ENCODE results near the gene AGAP2.

The AGAP2 gene

DNA sequence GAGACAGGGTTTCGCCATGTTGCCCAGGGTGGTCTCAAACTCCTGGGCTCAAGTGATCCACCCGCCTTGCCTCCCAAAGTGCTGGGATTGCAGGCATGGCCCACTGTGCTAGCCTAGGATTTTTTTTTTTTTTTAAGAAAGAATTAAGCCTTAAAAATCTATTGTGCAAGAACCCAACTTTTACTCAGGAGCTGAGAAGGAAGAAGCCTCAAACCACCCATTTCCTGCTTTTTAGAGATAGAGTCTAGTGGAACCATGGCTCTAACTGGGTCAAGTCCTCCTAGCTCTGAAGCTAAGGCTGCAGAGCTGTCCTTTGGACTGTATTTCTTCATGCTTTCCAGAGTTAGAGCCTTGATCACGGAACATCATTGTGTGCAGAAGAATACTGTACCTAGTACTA lies 42.7 kb upstream of the AGAP2 start:
- in situ Hi-C loops (cut with MboI; ENCODE audit: low sequenced_read_pairs, unreplicated experiment), result no loop called here
- TF ChIP-seq, protein P1, sequence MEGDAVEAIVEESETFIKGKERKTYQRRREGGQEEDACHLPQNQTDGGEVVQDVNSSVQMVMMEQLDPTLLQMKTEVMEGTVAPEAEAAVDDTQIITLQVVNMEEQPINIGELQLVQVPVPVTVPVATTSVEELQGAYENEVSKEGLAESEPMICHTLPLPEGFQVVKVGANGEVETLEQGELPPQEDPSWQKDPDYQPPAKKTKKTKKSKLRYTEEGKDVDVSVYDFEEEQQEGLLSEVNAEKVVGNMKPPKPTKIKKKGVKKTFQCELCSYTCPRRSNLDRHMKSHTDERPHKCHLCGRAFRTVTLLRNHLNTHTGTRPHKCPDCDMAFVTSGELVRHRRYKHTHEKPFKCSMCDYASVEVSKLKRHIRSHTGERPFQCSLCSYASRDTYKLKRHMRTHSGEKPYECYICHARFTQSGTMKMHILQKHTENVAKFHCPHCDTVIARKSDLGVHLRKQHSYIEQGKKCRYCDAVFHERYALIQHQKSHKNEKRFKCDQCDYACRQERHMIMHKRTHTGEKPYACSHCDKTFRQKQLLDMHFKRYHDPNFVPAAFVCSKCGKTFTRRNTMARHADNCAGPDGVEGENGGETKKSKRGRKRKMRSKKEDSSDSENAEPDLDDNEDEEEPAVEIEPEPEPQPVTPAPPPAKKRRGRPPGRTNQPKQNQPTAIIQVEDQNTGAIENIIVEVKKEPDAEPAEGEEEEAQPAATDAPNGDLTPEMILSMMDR (IDR thresholded peaks at IDR 0.05; ENCODE audit: borderline replicate concordance, control extremely low read depth, extremely low read depth, insufficient read depth, missing control alignments), result no peak
- DNase-seq (ENCODE audit: low spot score), result no peak

DNA sequence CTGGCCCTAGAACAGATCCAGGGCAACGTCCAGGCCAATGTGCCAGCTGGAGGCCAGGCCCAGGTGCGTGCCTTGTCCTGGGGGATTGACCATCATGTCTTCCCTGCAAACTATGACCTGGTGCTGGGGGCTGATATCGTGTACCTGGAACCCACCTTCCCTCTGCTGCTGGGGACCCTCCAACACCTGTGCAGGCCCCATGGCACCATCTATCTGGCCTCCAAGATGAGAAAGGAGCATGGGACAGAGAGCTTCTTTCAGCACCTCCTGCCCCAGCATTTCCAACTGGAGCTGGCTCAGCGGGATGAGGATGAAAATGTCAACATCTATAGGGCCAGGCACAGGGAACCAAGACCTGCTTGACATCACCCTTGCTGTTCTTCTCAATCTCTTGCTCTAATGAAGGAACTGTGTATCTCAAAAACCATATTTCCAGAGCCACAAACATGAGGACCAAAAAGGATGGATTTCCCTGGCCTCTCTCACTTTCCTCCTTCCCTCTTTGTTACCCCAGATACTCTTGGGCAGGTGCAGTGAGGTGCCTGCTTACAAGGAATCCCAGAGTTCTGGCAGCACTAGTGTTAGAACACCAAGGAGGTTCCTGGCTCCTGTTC lies 41.8 kb upstream of the AGAP2 start:
- in situ Hi-C loops (cut with MboI; ENCODE audit: low sequenced_read_pairs, unreplicated experiment), result no loop called here
- DNase-seq (ENCODE audit: low spot score), result no peak
- TF ChIP-seq, protein P1 (IDR thresholded peaks at IDR 0.05; ENCODE audit: borderline replicate concordance, control extremely low read depth, extremely low read depth, insufficient read depth, missing control alignments), result no peak

DNA sequence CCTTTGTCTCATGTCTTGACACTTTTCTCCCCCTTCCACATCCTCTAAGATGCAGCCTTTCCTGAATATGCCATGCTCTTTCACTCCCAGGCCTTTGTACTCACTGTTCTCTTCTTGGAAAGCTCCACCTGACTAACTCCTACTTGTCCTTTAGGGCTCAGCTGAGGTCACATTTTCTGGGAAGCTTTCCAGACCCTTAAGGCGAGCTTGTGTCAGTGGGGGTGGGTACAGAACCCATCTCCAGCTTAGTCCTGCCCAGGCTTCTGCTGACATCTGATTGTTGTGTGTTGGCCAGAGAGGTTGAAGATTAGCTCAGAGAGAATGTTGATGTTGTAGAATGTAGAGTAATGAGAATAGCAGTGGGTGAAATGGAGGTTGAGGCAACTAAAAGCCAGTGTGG lies 41.2 kb upstream of the AGAP2 start:
- in situ Hi-C loops (cut with MboI; ENCODE audit: low sequenced_read_pairs, unreplicated experiment), result no loop called here
- TF ChIP-seq, protein P1 (IDR thresholded peaks at IDR 0.05; ENCODE audit: borderline replicate concordance, control extremely low read depth, extremely low read depth, insufficient read depth, missing control alignments), result no peak
- DNase-seq (ENCODE audit: low spot score), result no peak

DNA sequence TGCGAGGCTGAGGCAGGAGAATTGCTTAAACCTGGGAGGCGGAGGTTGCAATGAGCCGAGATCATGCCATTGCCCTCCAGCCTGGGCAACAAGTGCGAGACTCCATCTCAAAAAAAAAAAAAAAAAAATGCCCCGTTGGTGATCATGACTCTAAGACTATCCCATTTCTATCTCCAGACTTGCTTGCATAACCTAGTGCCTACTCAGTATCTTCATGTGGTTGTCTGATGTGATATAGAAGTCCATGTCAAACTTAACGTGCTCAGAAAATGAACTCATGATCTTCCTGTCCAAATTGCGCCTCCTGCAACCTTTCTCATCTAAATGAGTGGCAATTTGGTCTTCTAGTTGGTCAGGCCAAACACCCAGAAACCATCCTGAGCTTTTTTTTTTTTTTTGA lies 39.4 kb upstream of the AGAP2 start:
- TF ChIP-seq, protein P1 (IDR thresholded peaks at IDR 0.05; ENCODE audit: borderline replicate concordance, control extremely low read depth, extremely low read depth, insufficient read depth, missing control alignments), result no peak
- in situ Hi-C loops (cut with MboI; ENCODE audit: low sequenced_read_pairs, unreplicated experiment), result no loop called here

DNA sequence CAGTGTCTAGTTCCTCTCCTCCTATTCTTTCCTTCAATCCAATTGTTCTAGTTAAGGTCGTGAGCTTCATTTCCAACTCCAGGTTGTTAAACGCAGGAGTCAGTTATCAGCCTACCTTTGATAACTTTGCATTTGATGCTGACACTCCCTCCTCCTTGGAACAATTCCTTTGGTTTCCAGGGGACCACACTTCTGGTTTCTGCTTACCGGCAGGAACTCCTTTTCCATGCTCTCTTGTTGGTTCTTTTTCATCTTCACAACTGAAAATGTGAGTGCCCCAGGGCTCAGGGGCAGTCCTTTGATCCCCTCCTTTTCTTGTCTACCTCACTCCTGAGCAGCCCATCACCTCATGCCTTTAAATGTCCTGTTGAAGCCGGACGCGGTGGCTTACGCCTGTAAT lies 38.8 kb upstream of the AGAP2 start:
- TF ChIP-seq, protein P1 (IDR thresholded peaks at IDR 0.05; ENCODE audit: borderline replicate concordance, control extremely low read depth, extremely low read depth, insufficient read depth, missing control alignments), result no peak
- in situ Hi-C loops (cut with MboI; ENCODE audit: low sequenced_read_pairs, unreplicated experiment), result no loop called here
- no peak for DNase-seq (ENCODE audit: low spot score)

More for the DNA sequence above, 39.4 kb upstream of the AGAP2 start:
- no peak for DNase-seq (ENCODE audit: low spot score)

DNA sequence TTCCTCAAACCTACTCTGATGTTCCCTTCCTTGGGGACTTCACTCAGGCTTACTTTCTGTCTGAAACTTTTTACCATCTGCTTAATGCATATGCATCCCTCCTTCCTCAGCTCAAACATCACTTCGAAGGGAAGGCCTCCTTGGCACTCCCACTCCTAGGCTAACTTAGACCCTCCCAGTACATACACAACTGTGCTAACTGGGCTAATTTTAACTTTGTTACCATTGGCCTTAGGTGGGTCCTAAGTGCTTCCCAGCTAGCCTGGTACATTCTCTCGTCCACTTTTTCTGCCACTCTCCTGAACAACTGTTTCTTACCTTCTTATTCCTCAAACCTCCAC lies 37.7 kb upstream of the AGAP2 start:
- in situ Hi-C loops (cut with MboI; ENCODE audit: low sequenced_read_pairs, unreplicated experiment), result no loop called here
- DNase-seq (ENCODE audit: low spot score), result no peak
- TF ChIP-seq, protein P1 (IDR thresholded peaks at IDR 0.05; ENCODE audit: borderline replicate concordance, control extremely low read depth, extremely low read depth, insufficient read depth, missing control alignments), result no peak

Data from GM13976 (cell line).